ENCODE results near the gene CRYGA. TPM values are rescaled to one million over a fixed set of nuclear protein-coding genes. Genes with fewer than 3 reads are reported as not detected.

Gene CRYGA
- total RNA-seq, 4 donors from 2014 or later: not detected

GRCh38 chr2:208186465-208186864, 23.1 kb upstream of the CRYGA start:
- Histone ChIP-seq H3K27ac (no peak overlapping the region), H3K4me1 (peaks cover 4% of the 10 kb centered on the region), H3K27me3 (no peaks in the 10 kb centered on the region), H3K4me3 (no peak overlapping the region), H3K36me3 (no peaks in the 10 kb centered on the region), H3K9me3 (no peaks in the 10 kb centered on the region)
- 56% methylated on average over 5 of the region's 5 CpGs for WGBS
- no peak for DNase-seq (ENCODE audit: low spot score in 2 of 2)
- no peak for TF ChIP-seq CTCF (IDR thresholded peaks at IDR 0.05)
- no peak for TF ChIP-seq POLR2A (IDR thresholded peaks at IDR 0.05)

GRCh38 chr2:208183972-208184705, 20.8 kb upstream of the CRYGA start:
- WGBS: 25% methylated on average over 12 of the region's 12 CpGs
- no peak for TF ChIP-seq POLR2AphosphoS5 (IDR thresholded peaks at IDR 0.05)
- TF ChIP-seq EP300 (IDR thresholded peaks at IDR 0.05): no peak
- no peak for TF ChIP-seq POLR2A (IDR thresholded peaks at IDR 0.05)
- TF ChIP-seq CTCF (IDR thresholded peaks at IDR 0.05): no peak
- Histone ChIP-seq H3K36me3 (no peaks in the 10 kb centered on the region), H3K27ac (no peak overlapping the region), H3K4me3 (no peak overlapping the region), H3K4me1 (peaks cover 4% of the 10 kb centered on the region), H3K9me3 (no peaks in the 10 kb centered on the region), H3K27me3 (no peaks in the 10 kb centered on the region)
- no peak for DNase-seq (ENCODE audit: low spot score in 2 of 2)

GRCh38 chr2:208183526-208183925, 20.1 kb upstream of the CRYGA start:
- Histone ChIP-seq H3K9me3 (no peaks in the 10 kb centered on the region), H3K4me3 (no peak overlapping the region), H3K4me1 (peaks cover 4% of the 10 kb centered on the region), H3K36me3 (no peaks in the 10 kb centered on the region), H3K27ac (no peak overlapping the region), H3K27me3 (no peaks in the 10 kb centered on the region)
- no peak for TF ChIP-seq POLR2AphosphoS5 (IDR thresholded peaks at IDR 0.05)
- no peak for TF ChIP-seq POLR2A (IDR thresholded peaks at IDR 0.05)
- TF ChIP-seq EP300 (IDR thresholded peaks at IDR 0.05): no peak
- no peak for TF ChIP-seq CTCF (IDR thresholded peaks at IDR 0.05)
- no peak for DNase-seq (ENCODE audit: low spot score in 2 of 2)
- 36% methylated on average over 7 of the region's 7 CpGs for WGBS

GRCh38 chr2:208182835-208183234, 19.4 kb upstream of the CRYGA start:
- no peak for DNase-seq (ENCODE audit: low spot score in 2 of 2)
- Histone ChIP-seq H3K4me3 (no peak overlapping the region), H3K27me3 (no peaks in the 10 kb centered on the region), H3K4me1 (peaks cover 4% of the 10 kb centered on the region), H3K9me3 (no peaks in the 10 kb centered on the region), H3K27ac (no peak overlapping the region), H3K36me3 (no peaks in the 10 kb centered on the region)
- TF ChIP-seq POLR2A (IDR thresholded peaks at IDR 0.05) (no peak), POLR2AphosphoS5 (IDR thresholded peaks at IDR 0.05) (no peak), EP300 (IDR thresholded peaks at IDR 0.05) (no peak), CTCF (IDR thresholded peaks at IDR 0.05) (no peak)
- 52% methylated on average over 3 of the region's 3 CpGs for WGBS

GRCh38 chr2:208179028-208179609, 15.7 kb upstream of the CRYGA start:
- Histone ChIP-seq H3K9me3 (no peaks in the 10 kb centered on the region), H3K27me3 (no peaks in the 10 kb centered on the region), H3K4me3 (no peak overlapping the region), H3K4me1 (peaks cover 10% of the 10 kb centered on the region), H3K36me3 (no peaks in the 10 kb centered on the region), H3K27ac (no peak overlapping the region)
- no peak for DNase-seq (ENCODE audit: low spot score in 2 of 2)
- 65% methylated on average over 4 of the region's 4 CpGs for WGBS
- TF ChIP-seq EP300 (IDR thresholded peaks at IDR 0.05) (no peak), POLR2A (IDR thresholded peaks at IDR 0.05) (no peak), CTCF (IDR thresholded peaks at IDR 0.05) (no peak), POLR2AphosphoS5 (IDR thresholded peaks at IDR 0.05) (no peak)

Measured in suprapubic skin (tissue), 4 donors.